Ramos (cell line): ENCODE data around the gene BGN.

Experiments
- in situ Hi-C: fragments of 300-500 bp; cut with MboI; formaldehyde crosslinking; loops from one replicate; pipeline ENCODE4 v1.14.3; 2022; ENCODE audit warnings: low sequenced_read_pairs; ENCODE audit not compliant: unreplicated experiment

Gene BGN

DNA sequence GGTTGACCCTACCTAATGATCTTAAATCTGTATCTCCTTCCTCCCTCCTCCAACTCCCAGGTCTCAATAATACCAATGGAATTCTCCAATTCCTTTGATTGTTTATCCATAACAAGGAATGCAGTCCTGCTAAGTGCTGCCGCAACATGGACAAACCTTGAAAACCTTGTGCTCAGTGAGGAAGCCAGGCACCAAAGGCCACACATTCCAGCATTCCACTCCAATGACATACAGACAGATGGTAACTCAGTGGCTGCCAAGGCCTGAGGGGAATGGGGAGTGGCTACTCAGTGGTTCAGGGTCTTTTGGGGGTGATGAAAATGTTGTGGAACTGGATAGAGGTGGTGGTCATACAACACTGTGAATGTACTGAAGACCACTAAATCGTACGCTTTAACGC lies 34.8 kb upstream of the BGN start:
- in situ Hi-C loops, result no loop called here

DNA sequence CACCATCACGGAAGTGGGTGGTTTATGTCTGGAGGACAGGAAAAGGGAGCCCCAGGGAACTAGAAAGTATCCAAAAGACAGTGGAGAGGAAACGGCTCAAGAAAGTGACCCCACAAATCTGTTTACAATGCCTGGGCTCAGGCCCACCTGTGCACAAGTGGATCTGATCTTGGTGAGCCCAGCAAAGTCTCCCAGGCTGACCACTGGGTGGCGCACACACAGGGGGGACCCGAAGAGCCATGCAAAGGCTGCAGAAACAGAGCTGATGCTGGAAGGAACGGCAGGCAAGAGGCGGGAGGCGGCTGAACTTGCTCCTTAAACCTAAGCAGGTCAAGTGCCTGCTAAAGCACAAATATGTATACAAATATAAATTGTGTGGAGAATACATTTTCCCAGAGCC lies 34.0 kb upstream of the BGN start:
- in situ Hi-C loops, result no loop called here

DNA sequence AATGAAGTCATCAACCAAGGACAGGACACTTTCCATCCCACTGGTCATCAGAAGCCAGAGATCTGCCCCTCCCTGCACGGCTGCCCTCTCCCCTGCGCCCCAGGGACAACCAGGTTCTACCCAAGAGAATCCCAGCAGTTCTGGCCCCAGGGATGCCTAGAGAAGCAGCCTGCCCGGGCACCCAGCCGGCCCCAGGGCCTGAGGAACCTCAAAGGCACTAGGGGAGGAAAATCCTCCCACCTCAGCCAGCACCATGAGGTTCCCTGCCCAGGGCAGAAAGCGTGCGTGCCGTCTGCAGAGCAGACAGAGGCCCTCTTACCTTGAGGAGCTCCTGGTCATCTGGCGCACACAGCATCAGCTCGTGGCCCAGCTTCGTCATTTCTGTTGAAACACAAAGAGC lies 32.5 kb upstream of the BGN start:
- in situ Hi-C loops, result no loop called here

DNA sequence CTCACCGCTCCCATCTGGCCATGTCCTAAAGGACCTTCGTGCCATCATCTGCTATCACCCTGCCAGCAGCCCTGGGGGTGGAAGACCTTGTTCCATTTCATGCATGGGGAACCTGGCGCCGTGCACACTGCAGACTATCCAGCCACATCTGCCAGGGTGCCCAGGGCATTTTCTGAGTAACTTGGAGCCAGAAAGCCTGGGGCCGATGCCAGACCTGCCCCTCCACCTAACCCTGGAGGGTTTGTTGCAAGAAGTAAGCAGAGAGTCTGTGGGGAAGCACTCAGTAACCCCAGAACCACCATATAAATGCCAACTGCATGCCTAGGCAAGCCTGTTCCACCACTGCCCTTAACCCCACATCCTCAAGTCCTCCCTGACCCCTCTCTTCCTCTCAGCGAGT lies 31.7 kb upstream of the BGN start:
- in situ Hi-C loops, result no loop called here

DNA sequence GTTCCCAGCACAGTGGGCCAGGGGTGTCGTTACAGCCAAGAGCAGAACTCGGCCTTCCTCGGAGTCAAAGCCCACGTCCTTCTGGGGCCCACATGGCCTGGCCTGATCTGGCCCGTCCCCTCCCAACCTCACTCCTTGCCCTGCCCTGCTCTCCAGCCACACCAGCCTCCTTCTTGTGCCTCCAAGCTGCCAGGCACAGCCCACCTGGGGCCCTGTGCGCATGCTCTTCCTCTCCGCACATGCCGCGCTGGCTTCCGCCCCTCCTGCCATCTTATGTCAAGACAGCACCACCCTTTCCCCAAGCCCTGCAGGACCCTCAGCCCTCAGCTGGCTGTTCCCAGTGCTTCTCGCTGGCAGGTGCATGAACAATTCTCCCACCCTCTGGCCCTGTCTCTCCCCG lies 31.2 kb upstream of the BGN start:
- in situ Hi-C loops, result no loop called here

DNA sequence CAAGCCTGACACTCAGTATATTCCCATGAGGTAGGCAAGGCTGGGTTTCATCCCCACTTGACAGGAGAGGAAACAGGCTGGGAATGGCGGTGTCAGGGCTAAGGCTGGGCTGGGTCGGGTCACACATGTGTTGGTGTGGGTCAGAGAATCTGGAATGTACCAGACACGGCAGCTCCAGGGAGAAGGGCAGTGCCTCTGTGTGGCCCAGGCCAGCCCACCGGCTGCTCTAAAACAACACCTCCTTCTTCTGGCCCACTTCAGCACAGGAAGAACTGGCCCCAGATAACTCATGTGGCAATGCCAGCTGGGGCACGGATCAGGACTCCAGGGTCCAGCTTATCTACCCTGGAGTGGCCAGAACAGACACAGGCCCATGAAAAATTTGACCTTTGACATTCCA lies 30.7 kb upstream of the BGN start:
- in situ Hi-C loops, result no loop called here

DNA sequence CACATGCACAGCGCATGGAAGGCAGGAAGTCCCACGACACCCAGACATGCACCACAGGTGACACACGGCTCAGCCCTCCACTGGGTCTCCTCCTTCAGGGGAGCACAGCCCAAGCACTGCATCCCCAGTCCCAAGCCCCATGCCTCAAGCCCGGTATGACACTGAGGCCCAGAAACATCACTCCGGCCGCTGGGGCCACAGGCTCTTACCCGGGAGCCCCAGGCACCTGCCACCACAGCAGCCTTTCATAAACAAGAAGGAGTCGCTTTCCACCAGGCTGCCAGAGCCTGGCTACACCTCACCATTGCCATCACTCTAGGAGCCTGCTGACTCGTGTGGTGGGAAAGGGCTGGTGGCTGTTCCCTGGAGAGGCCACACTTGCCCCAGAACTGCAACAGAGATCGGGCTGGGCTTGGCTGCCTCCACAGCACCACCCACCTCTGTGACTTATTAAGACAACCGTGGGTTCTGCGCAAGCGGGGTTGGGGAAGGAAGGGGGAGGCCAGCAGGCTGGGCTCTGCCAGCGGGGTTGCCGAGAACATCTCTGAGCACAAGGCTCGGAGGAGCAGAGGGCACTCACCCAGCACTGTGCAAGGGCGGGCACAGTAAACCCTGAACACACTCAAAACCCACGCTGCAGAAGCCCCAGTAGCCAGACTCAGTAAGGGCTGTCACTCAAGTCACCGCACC lies 28.9 kb upstream of the BGN start:
- in situ Hi-C loops, result no loop called here

DNA sequence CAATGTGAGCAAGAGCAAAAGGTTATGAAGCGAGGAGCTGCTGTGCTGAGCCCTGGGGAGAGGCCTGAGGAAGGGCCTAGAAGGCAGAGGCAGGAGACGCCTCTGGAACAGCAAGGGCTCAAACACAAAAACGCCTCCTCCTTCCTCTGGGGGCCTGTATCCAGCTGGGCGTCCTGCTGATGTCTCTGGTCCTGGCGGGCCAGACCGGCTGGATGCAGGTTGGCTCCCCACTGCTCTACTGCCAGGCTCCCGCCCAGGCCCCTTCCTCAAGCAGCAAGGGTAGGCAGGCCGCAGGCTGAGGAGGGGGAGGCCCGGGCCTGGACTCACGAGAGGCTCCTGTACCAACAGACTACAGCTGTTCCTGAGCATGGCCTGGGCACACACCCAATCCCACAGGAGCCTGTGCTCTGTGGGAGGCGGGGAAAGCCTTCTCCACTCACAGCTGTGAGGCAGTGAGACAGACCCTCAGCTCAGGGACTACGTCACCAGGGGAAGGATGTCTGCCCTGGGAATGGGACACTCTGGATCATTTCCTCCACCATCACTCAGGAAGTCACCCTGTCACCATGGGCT lies 26.7 kb upstream of the BGN start:
- in situ Hi-C loops, result no loop called here

DNA sequence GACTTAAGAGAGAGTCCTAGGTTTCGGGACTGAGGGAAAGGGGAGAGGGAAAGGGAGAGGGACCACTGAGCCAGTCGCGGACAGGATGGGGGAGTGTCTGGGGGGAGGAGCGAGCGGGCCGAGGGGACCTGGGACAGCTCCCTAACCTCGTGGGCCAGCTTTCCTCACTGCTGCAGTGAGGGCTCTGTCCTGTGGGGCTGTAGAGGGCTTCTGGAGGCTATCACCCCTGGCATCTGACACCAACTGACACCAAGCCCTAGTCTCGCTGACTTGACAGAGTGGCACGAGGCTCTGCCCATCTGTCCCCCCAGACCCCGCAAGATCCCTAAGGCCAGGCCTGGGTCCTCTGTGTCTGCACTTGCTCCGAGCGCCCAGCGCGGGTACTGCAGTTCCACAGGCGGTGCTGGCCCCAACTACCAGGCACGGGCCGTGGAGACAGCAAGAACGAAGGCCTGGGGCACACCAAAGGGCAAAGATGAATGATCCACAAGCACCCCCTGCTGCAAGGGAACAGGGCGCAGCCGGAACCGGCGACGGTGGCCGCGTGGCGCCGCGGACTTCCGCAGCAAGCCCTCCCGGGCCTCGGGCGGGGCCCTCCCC lies 24.9 kb upstream of the BGN start:
- in situ Hi-C loops, result no loop called here

DNA sequence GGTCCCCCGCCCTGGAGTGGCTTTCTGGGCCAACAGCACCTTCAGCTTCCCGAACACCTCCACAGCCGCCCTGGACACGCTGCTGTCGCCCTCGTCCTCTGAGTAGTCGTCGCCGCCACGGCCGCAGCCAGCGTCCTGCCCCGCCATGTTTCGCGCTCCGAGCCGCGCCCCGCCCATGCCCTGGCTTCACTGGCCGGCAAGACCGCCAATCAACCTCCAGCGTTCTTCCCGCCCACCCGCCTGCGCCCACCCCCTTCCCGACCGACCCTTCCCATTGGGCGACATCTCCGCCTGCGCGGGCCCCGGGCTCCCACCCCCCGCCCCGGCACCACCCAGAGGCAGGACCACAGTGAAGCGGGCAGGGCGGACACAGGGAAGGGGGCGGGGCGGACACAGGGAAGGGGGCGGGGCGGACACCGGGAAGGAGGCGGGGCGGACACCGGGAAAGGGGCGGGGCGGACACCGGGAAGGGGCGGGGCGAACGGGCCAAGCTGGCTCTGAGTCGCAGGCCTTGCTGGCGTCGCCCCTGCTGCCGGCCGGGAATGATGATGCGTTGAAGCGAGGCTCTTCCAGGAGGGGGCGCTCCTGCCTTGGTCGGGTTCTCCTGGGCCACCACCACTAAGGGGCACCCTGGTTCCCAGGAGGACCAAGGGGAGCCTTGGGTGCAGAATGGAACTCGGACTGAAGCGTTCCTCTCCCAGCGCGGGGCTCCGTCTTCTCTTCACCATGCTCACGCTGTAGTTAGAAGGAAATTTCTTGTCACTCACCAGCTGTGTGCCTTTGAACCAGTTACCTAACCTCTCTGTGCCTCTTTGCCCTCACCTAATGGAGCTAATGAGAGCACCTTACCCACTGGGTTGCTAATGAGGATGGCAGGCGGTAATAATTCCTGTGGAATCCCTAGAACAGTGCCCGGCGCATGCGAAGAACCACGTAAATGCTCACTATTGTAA lies 24.1 kb upstream of the BGN start, which contains the start of gene HAUS7:
HAUS7 (minus strand) TSS at position 166 of the 953 bp plus-strand sequence; CDS start at position 147, 19 bp downstream.
- in situ Hi-C loops, result no loop called here

DNA sequence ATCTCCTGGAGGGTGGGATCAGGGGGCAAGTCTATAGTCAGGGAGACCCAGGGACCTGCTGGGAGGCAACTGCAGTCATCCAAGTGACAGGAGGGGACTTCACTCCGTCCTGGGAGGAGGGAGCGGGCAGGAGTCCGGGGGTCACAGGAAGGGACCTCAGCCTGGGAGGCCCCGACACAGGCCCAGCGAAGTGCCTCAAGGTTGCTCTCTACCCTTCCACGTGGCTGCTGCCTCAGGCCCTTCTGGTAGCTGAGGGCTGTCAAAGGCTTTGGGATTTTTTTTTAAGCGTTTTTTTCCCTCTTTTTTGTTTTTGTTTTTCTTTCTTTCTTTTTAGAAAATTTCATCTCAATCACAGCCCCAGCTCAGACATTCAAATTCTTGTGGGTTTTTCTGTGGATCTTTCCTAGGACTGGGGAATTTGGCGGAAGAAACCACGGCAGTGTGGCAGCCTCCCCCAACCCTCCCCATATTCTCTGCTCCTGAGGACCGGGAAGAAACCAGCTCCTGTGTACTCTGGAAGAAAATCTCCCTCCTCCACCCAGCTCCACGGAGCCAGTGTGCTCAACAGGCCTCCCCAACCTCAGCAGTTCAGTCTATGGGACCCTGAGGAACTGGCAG lies 23.0 kb upstream of the BGN start:
- in situ Hi-C loops, result no loop called here

DNA sequence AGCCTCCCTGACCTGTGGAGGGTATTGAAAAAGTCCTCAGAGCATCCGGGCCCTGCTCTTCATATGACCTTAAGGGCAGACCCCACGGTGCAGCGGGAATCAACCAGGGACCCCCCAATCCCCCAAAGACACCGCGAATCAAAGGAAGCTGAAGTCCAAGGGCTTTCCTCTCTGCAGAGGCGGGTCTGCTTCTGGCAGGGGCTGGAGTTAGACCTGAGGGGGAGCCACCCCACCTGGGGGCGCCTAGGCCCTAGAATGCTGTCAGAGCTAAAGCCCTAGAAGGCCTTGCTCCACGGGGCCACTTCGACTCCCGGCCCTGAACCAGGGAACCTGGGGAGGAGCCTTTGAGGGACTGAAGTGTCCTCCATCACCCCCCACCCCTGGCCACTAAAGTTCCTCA lies 21.7 kb upstream of the BGN start:
- in situ Hi-C loops, result no loop called here

DNA sequence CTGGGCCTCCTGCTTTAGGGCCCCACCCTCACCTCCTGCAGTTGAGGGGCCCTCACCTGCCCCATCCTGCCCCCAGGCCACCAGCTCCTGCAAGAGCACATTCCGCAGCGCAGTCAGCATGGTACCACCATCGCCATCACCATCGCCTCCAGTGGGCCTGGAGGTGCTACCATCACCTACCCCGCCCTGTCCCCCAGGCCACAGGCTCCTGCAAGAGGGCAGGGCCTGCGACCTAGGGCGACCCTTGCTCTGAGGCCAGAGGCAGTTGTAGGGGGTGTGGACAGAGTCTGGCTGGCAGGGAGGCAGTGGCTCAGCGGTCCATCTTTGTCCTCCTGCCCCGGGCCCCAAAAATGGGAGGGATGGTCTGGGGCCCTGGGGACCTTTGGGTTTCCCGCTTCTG lies 20.5 kb upstream of the BGN start:
- in situ Hi-C loops, result no loop called here

DNA sequence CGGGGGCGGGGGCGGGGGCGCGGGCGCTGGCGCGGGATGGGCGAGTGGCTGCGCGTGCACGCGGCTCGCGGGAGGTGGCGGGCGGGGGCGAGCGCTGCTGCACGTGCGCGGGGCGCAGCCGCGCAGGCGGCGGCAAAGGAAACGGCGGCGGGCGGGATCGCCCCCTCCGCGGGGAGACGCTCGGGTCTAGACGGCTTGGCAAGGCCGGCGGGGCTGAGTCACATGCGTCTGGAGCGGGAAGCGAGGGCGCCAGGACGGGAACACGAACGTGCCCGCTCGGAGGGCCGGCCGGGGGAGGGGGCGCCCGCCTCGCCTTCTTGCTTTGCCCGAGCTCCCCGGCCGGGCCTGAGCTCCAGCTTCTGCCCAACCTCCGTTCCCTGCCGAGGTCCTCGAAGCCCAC lies 20.1 kb upstream of the BGN start:
- in situ Hi-C loops, result no loop called here

DNA sequence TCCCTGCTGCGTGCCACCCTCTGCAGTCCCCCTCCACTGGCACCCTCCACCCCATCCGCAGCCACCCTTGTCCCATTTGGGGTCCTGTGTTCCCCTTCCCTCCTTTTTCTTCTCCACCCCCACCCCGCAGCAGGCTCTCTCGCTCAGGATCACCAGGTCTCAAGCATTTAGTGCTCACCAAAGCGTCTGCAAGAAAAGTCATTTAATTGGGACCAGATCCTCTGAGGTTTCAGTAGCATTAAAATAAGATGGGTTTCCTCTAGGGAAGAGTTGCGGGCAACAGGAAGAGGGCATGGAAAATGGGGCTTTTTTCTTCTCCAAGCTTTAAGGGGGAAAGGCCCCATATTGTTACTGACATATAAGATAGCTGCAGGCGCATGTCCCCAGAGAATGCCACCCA lies 19.5 kb upstream of the BGN start:
- in situ Hi-C loops, result no loop called here

DNA sequence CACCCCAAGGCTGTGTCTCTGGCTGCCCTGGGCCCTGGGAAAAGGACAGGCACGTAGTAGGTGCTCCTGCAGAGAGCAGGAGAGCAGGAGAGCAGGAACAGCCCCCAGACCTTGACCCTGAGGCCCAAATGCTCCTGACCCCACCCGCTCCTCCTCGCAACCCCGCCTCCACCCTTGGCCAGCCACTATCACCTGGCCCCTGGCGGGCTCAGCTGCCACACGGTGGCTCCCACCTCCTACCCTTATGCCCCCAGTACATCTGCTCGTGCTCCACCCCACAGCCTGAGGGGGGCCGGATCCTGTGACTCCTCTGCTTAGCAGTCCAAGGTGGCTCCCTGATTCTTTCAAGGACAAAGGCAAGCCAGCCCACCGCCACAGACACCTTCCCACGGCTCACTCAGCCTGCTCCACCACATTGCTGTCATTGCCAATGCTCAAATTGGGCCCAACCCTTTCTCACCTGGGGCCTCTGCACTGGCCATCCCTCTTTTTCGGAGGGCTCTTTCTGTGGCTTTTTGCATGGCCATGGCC lies 19.0 kb upstream of the BGN start:
- in situ Hi-C loops, result no loop called here

DNA sequence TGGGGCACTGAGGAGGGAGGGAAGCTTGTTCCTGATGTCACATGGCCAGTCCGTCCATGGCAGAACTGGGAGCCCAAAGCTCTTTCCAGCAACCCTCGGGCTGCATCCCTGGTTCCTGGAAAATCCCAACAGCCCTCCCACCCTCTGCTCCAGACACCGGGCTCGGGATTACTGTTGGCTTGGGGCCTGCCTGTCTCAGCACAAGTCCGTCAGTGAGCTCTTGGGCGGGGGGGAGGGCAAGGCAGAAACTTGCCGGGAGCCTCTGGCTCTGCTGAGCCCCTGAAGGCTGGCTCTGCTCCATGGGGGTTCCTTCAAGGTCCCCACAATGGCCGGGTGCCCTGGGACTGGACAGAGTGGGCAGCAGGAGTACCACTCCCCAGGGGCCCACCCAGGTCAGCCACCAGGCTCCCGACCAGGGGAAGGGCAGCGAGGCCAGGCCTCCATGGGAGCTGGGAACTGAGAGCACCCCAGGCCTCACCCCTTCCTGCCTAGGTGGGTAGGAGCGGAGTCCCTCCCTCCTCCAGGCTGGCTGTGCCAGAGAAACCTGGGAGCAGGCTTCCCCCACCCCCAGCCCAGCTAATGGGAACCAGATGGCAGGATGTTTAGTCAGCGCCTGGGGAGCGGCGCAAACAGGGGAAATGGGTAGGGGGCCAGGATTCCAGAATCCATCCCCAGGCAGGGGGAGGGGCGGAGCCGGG lies 18.0 kb upstream of the BGN start:
- in situ Hi-C loops, result no loop called here

DNA sequence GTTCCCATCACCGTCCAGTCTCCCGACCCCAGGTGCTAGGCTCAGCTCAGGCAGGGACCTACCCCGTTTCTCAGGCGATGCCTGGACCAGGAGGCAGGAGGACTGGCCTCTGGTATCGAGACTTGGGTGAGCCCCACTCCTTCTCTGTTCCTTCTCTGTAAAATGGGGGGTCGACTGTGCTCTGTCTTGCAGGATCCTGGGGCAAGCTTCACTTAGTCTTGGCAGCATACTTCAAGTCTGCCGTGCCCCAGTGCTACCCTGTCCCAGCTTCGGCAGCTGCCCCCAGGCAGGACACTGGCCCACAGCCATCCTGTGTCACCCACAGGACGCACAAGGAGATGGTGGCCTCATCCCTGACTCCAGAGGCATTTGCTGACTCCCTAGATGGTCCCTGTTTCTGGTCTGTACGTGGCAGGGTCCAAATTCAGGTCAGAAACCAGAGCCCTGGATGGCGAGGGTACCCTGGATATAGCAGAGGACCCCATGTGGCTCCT lies 17.4 kb upstream of the BGN start:
- in situ Hi-C loops, result no loop called here

DNA sequence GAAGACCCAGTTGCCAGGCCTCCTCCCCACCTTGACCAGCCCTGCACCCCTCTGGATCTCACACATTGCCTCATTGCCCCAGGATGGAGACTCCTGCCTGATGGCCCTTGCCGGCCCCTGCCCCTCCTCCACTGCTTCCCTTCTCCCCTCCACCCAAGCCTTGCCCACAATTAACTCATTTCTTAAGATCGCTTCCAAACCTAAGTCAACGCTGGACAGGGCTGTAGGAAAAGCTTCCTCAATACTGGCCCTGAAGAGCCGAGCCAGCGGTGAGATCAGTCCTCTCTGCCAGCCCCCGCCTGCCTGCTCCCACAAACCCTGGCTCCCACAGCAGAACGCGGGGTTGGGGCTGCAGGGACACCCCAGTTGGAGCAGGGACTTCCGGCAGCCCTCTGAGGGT lies 16.9 kb upstream of the BGN start:
- in situ Hi-C loops, result no loop called here
